ENCODE results near the gene R3HCC1L. TPM values are rescaled to one million over a fixed set of nuclear protein-coding genes. Genes with fewer than 3 reads are reported as not detected.

The R3HCC1L gene
- total RNA-seq, 1 donor from 2014 or later = 12.3 TPM

GRCh38 chr10:98201760-98202159, 67.3 kb downstream of the R3HCC1L start:
- Histone ChIP-seq H3K4me1 (no peaks in the 10 kb centered on the region), H3K36me3 (no peaks in the 10 kb centered on the region), H3K27ac (no peak overlapping the region), H3K9me3 (no peaks in the 10 kb centered on the region), H3K4me3 (no peak overlapping the region), H3K27me3 (no peaks in the 10 kb centered on the region)
- TF ChIP-seq POLR2A (IDR thresholded peaks at IDR 0.05) (no peak), CTCF (IDR thresholded peaks at IDR 0.05) (no peak), POLR2AphosphoS5 (IDR thresholded peaks at IDR 0.05; ENCODE audit: insufficient read depth in 1 of 2, low read depth in 1 of 2) (no peak)
- no peak for DNase-seq (ENCODE audit: extremely low spot score in 2 of 2)
- intact Hi-C loops (cut with DNase I) = no loop called here

DNA sequence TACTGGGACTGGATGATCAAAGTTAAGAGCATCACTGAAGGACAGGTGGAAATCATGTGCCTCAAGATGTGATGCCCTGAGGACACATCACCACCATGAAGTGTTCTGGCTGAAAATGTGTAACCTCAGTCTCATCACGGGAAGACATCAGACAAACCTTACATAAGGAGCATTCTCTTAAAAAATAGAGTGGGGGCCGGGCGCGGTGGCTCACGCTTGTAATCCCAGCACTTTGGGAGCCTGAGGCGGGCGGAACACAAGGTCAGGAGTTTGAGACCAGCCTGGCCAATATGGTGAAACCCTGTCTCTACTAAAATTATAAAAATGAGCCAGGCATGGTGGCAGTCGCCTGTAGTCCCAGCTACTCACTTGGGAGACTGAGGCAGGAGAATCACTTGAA, 67.9 kb downstream of the R3HCC1L start:
- DNase-seq (ENCODE audit: extremely low spot score in 2 of 2) = no peak
- H3K4me1 ChIP-seq = no peaks in the 10 kb centered on the region
- no peaks in the 10 kb centered on the region for H3K27me3 ChIP-seq
- no peaks in the 10 kb centered on the region for H3K9me3 ChIP-seq
- H3K36me3 ChIP-seq = no peaks in the 10 kb centered on the region
- intact Hi-C loops (cut with DNase I) = no loop called here
- H3K27ac ChIP-seq = no peak overlapping the region
- TF ChIP-seq POLR2A (IDR thresholded peaks at IDR 0.05) = no peak
- no peak for TF ChIP-seq CTCF (IDR thresholded peaks at IDR 0.05)
- no peak for TF ChIP-seq POLR2AphosphoS5 (IDR thresholded peaks at IDR 0.05; ENCODE audit: insufficient read depth in 1 of 2, low read depth in 1 of 2)
- H3K4me3 ChIP-seq = no peak overlapping the region

DNA sequence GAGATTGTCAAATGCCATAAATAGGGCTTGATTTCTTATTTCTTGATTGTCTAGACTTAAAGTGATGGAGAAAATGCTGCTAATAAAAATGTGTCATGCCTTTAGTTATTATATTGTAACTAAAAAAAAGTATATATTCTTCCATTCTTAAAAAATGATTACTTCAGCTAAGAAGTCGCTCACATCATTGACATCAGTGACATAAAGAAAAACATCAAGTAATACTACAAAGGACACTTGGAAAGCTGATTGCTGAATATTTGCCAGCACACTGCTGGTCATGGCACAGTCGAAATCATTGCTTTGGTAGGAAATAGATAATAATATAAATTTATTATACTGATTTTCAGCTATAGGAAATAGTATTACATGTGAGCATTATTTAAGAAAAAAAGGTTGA, 70.9 kb downstream of the R3HCC1L start:
- no peaks in the 10 kb centered on the region for H3K9me3 ChIP-seq
- intact Hi-C loops (cut with DNase I) = no loop called here
- H3K4me3 ChIP-seq = no peak overlapping the region
- no peak for DNase-seq (ENCODE audit: extremely low spot score in 2 of 2)
- no peaks in the 10 kb centered on the region for H3K4me1 ChIP-seq
- no peak overlapping the region for H3K27ac ChIP-seq
- H3K27me3 ChIP-seq = no peaks in the 10 kb centered on the region
- TF ChIP-seq POLR2A (IDR thresholded peaks at IDR 0.05) (no peak), CTCF (IDR thresholded peaks at IDR 0.05) (no peak), POLR2AphosphoS5 (IDR thresholded peaks at IDR 0.05; ENCODE audit: insufficient read depth in 1 of 2, low read depth in 1 of 2) (no peak)
- H3K36me3 ChIP-seq = no peaks in the 10 kb centered on the region

DNA sequence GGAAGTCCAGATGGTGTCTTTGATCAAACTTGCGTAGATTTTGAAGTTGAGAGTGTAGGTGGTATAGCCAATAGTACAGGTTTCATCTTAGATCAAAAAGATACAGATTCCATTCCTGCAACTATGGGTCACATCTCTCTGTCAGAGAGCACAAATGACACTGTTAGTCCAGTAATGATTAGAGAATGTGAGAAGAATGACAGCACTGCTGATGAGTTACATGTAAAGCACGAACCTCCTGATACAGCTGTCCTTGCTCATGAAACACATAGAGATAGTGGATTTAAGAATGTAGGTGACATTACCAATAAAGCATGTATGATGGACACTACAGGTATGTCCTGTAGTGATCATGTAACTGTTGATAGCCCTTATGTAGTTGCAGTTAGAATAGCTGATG, 74.5 kb downstream of the R3HCC1L start:
- Histone ChIP-seq H3K27ac (no peak overlapping the region), H3K9me3 (no peaks in the 10 kb centered on the region), H3K36me3 (no peaks in the 10 kb centered on the region), H3K4me1 (peaks cover 14% of the 10 kb centered on the region), H3K27me3 (no peaks in the 10 kb centered on the region), H3K4me3 (no peak overlapping the region)
- DNase-seq (ENCODE audit: extremely low spot score in 2 of 2) = no peak
- intact Hi-C loops (cut with DNase I) = no loop called here
- no peak for TF ChIP-seq POLR2A (IDR thresholded peaks at IDR 0.05)
- no peak for TF ChIP-seq POLR2AphosphoS5 (IDR thresholded peaks at IDR 0.05; ENCODE audit: insufficient read depth in 1 of 2, low read depth in 1 of 2)
- no peak for TF ChIP-seq CTCF (IDR thresholded peaks at IDR 0.05)

GRCh38 chr10:98209441-98209840, 75.0 kb downstream of the R3HCC1L start:
- H3K27me3 ChIP-seq = no peaks in the 10 kb centered on the region
- DNase-seq (ENCODE audit: extremely low spot score in 2 of 2) = no peak
- intact Hi-C loops (cut with DNase I) = no loop called here
- H3K27ac ChIP-seq = no peak overlapping the region
- peaks cover 14% of the 10 kb centered on the region for H3K4me1 ChIP-seq
- H3K36me3 ChIP-seq = no peaks in the 10 kb centered on the region
- no peak for TF ChIP-seq POLR2A (IDR thresholded peaks at IDR 0.05)
- no peak for TF ChIP-seq POLR2AphosphoS5 (IDR thresholded peaks at IDR 0.05; ENCODE audit: insufficient read depth in 1 of 2, low read depth in 1 of 2)
- TF ChIP-seq CTCF (IDR thresholded peaks at IDR 0.05) = no peak
- H3K4me3 ChIP-seq = no peak overlapping the region
- H3K9me3 ChIP-seq = no peaks in the 10 kb centered on the region
